CD4-positive, alpha-beta T cell (primary cell): ENCODE data around the gene SIRT3. TPM values are rescaled to one million over a fixed set of nuclear protein-coding genes. Genes with fewer than 3 reads are reported as not detected.

ENCODE experiments used
- ATAC-seq: fragments of 200-7000 bp; cut with Tn5 transposase; one replicate; pipeline ENCODE4 v1.10.0; 2022; ENCODE audit warnings: mild to moderate bottlenecking; ENCODE audit not compliant: poor library complexity
- CTCF ChIA-PET: fragments of 350-600 bp; sonication (Branson Sonifier 250); formaldehyde crosslinking; loops from one replicate; lab custom pipeline; 2021; ENCODE audit warnings: antibody characterized with exemption, inconsistent platforms; lab: Charles Lee
- POLR2A ChIA-PET: fragments of 350-600 bp; sonication (Branson Sonifier 250); formaldehyde crosslinking; loops from one replicate; lab custom pipeline; 2021; ENCODE audit warnings: antibody characterized with exemption, inconsistent platforms; lab: Charles Lee
- DNase-seq, 14 experiments: peaks; one replicate each; pipeline ENCODE4 v3.0.0-alpha.2; 2013 to 2020; ENCODE audit warnings: mixed read lengths in 2 of 14
- H3K27ac ChIP-seq, 2 donors: one replicate each; pipeline versions ENCODE4 v1.5.1 to v1.7.0; 2013; ENCODE audit warnings: low read length in 2 of 2, low read depth in 1 of 2, mild to moderate bottlenecking in 1 of 2
- H3K27me3 ChIP-seq, 2 experiments: 1 replicate in 1 of 2; 2 replicates in 1 of 2; pipeline versions ENCODE4 v1.6.1 to v1.7.0; 2013; ENCODE audit warnings: low read length in 2 of 2, control low read depth in 1 of 2, mild to moderate bottlenecking in 1 of 2, moderate library complexity in 1 of 2; ENCODE audit not compliant: insufficient read depth in 2 of 2, control insufficient read depth in 1 of 2
- H3K36me3 ChIP-seq: one replicate; pipeline ENCODE4 v1.6.1; 2013; ENCODE audit warnings: low read length, control low read depth; ENCODE audit not compliant: insufficient read depth
- H3K4me1 ChIP-seq: one replicate; pipeline ENCODE4 v1.6.1; 2013; ENCODE audit warnings: low read length, control low read depth; ENCODE audit not compliant: insufficient read depth
- H3K4me3 ChIP-seq: one replicate; pipeline ENCODE4 v1.5.1; 2013; ENCODE audit warnings: mild to moderate bottlenecking, low read length, moderate library complexity
- H3K9me3 ChIP-seq, 2 experiments: 1 replicate in 1 of 2; 2 replicates in 1 of 2; pipeline versions ENCODE4 v1.6.1 to v1.7.0; 2013; ENCODE audit warnings: low read length in 2 of 2, mild to moderate bottlenecking in 2 of 2, control low read depth in 1 of 2, moderate library complexity in 1 of 2; ENCODE audit not compliant: control insufficient read depth in 1 of 2, insufficient read depth in 1 of 2
- H3K27ac Mint-ChIP-seq: one replicate; pipeline ENCODE4 v1.8.0; 2020; ENCODE audit warnings: mixed read lengths
- H3K27me3 Mint-ChIP-seq: one replicate; pipeline ENCODE4 v1.8.0; 2021; ENCODE audit warnings: mixed read lengths
- H3K36me3 Mint-ChIP-seq: one replicate; pipeline ENCODE4 v1.8.0; 2021; ENCODE audit warnings: low read depth, mixed read lengths
- H3K4me1 Mint-ChIP-seq: one replicate; pipeline ENCODE4 v1.8.0; 2021; ENCODE audit warnings: low read depth, mixed read lengths
- H3K4me3 Mint-ChIP-seq: one replicate; pipeline ENCODE4 v1.8.0; 2020; ENCODE audit warnings: mild to moderate bottlenecking, mixed read lengths
- H3K9me3 Mint-ChIP-seq: one replicate; pipeline ENCODE4 v1.8.0; 2020; ENCODE audit warnings: mixed read lengths
- CTCF ChIP-seq: fragments of 200-600 bp; IDR thresholded peaks from one replicate; pipeline ENCODE4 v1.8.0; 2022; ENCODE audit warnings: antibody characterized with exemption, mild to moderate bottlenecking
- intact Hi-C, 2 experiments: fragments of 100-400 bp; cut with DNase I in 1 of 2; cut with micrococcal nuclease in 1 of 2; formaldehyde crosslinking; loops; one replicate each; pipeline versions ENCODE4 v1.15.1 to v1.9.0; 2023 to 2025; cut with DNase I, micrococcal nuclease
- total RNA-seq, 174 experiments: library from RNA in 2 of 174; stranded (reverse) in 2 of 174; gene quantifications; one replicate each; pipeline ENCODE4 v1.2.3 and lab custom pipeline; 2021 to 2026

The SIRT3 gene
- total RNA-seq, 2 experiments from 2014 or later, result 16.4 to 18.0 TPM

GRCh38 chr11:200224-201003, 35.7 kb downstream of the SIRT3 start:
- H3K27ac Mint-ChIP-seq, result no peak overlapping the region
- no peaks in the 10 kb centered on the region for H3K27me3 ChIP-seq
- H3K4me3 Mint-ChIP-seq, result no peak overlapping the region
- TF ChIP-seq CTCF, result no peak
- peaks cover 29% of the 10 kb centered on the region for H3K36me3 ChIP-seq
- H3K4me1 Mint-ChIP-seq, result peaks cover 38% of the 10 kb centered on the region
- H3K9me3 ChIP-seq, result no peaks in the 10 kb centered on the region
- H3K27me3 Mint-ChIP-seq, result no peaks in the 10 kb centered on the region
- ChIA-PET POLR2A (interaction anchor here (1.2 kb wide), 1 partner anchor 67 kb away, joined by 3 read pairs; no protein-coding TSS in a partner anchor), CTCF (no interaction called here)
- H3K9me3 Mint-ChIP-seq, result no peaks in the 10 kb centered on the region
- no peak overlapping the region for H3K4me3 ChIP-seq
- DNase-seq, result peak in 2 of 14 experiments; percentile 17 to 19
- H3K27ac ChIP-seq, result no peak overlapping the region
- intact Hi-C loops, result no loop called here
- H3K36me3 Mint-ChIP-seq, result peaks cover 42% of the 10 kb centered on the region
- ATAC-seq, result no peak
- H3K4me1 ChIP-seq, result peaks cover 39% of the 10 kb centered on the region

- H3K4me3 Mint-ChIP-seq, result no peak overlapping the region
- H3K4me1 ChIP-seq, result peaks cover 32% of the 10 kb centered on the region
- H3K4me1 Mint-ChIP-seq, result peaks cover 34% of the 10 kb centered on the region
- ChIA-PET POLR2A (no interaction called here), CTCF (no interaction called here)
- H3K27ac ChIP-seq, result no peak overlapping the region
- no peak overlapping the region for H3K27ac Mint-ChIP-seq
- no peak for ATAC-seq
- TF ChIP-seq CTCF, result no peak
- no peaks in the 10 kb centered on the region for H3K9me3 Mint-ChIP-seq
- H3K9me3 ChIP-seq, result no peaks in the 10 kb centered on the region
- H3K27me3 Mint-ChIP-seq, result no peaks in the 10 kb centered on the region
- H3K36me3 ChIP-seq, result peaks cover 23% of the 10 kb centered on the region
- no peak overlapping the region for H3K4me3 ChIP-seq
- intact Hi-C loops, result no loop called here
- DNase-seq, result peak in 2 of 14 experiments; percentile 26 to 32
- no peaks in the 10 kb centered on the region for H3K27me3 ChIP-seq
- peaks cover 36% of the 10 kb centered on the region for H3K36me3 Mint-ChIP-seq
Measured at GRCh38 chr11:199782-200181, 36.4 kb downstream of the SIRT3 start.

GRCh38 chr11:199004-199581, 37.0 kb downstream of the SIRT3 start:
- peaks cover 16% of the 10 kb centered on the region for H3K36me3 ChIP-seq
- ATAC-seq (no peak), DNase-seq (peak in 2 of 14 experiments; percentile 16 to 29)
- H3K4me1 ChIP-seq, result peaks cover 26% of the 10 kb centered on the region
- intact Hi-C loops, result no loop called here
- Mint-ChIP-seq H3K4me3 (no peak overlapping the region), H3K4me1 (peaks cover 29% of the 10 kb centered on the region), H3K27ac (peak overlapping the region; percentile 36), H3K27me3 (no peaks in the 10 kb centered on the region), H3K36me3 (peaks cover 30% of the 10 kb centered on the region), H3K9me3 (no peaks in the 10 kb centered on the region)
- no peak overlapping the region for H3K4me3 ChIP-seq
- POLR2A ChIA-PET, result no interaction called here
- no peaks in the 10 kb centered on the region for H3K9me3 ChIP-seq
- no peak overlapping the region for H3K27ac ChIP-seq
- CTCF ChIA-PET, result no interaction called here
- no peaks in the 10 kb centered on the region for H3K27me3 ChIP-seq
- TF ChIP-seq CTCF, result no peak
